ENCODE results near the gene OR10H3.

DNA sequence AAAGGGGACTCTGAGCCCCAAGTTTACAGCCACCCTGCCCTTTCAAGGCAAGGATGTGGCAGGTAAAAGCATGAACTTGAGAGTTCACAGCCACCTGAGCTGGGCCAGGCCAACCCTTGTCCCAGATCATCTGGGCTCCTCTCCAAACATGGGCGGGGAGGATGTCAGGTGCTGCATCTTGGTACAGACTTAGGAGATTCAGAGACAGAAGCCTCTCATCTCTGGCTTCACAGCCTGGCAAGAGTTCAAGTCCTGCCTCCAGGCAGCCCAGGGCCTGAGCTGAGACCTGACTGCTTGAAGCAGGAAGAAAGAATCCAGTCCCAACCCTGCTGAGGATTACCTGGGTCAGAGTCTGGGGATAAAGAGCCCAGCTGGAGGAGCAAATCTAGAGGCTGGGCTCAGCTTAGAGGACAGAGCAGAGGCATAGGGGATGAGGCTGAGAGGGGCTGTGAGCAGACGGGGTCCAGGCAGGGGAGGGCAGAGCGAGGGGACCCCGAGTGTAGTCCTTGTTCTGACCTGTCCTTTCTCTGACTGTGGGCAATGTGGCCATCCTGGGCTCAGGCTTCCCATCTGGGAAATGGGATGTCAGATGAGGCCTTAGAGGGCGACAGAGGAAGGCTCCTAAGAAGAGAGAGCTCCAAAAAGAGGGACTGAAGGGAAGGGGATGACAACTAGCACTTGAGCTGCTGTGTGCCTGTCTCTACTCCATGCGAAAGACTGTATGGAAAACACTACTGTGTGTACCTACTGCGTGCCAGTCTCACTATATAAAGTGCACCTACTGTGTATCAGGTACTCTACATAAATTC lies 43.0 kb downstream of the OR10H3 start:
- no peak for TF ChIP-seq EZH2 (IDR thresholded peaks at IDR 0.05; ENCODE audit: low read length)
- TF ChIP-seq, protein P1, sequence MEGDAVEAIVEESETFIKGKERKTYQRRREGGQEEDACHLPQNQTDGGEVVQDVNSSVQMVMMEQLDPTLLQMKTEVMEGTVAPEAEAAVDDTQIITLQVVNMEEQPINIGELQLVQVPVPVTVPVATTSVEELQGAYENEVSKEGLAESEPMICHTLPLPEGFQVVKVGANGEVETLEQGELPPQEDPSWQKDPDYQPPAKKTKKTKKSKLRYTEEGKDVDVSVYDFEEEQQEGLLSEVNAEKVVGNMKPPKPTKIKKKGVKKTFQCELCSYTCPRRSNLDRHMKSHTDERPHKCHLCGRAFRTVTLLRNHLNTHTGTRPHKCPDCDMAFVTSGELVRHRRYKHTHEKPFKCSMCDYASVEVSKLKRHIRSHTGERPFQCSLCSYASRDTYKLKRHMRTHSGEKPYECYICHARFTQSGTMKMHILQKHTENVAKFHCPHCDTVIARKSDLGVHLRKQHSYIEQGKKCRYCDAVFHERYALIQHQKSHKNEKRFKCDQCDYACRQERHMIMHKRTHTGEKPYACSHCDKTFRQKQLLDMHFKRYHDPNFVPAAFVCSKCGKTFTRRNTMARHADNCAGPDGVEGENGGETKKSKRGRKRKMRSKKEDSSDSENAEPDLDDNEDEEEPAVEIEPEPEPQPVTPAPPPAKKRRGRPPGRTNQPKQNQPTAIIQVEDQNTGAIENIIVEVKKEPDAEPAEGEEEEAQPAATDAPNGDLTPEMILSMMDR (optimal IDR thresholded peaks at IDR 0.05 in 1 of 3, IDR thresholded peaks at IDR 0.05 in 1 of 3, conservative IDR thresholded peaks at IDR 0.05 in 1 of 3; ENCODE audit: extremely low read depth in 1 of 3, insufficient read depth in 2 of 3, low read length in 3 of 3), result no peak

Measured in keratinocyte (primary cell).